CD4-positive, alpha-beta T cell (primary cell): ENCODE data around the gene CDKN2B-AS1. TPM values are rescaled to one million over a fixed set of nuclear protein-coding genes. Genes with fewer than 3 reads are reported as not detected.

Experiments used
- ATAC-seq: fragments of 200-7000 bp; cut with Tn5 transposase; one replicate; pipeline ENCODE4 v1.10.0; 2022; ENCODE audit warnings: mild to moderate bottlenecking; ENCODE audit not compliant: poor library complexity
- CTCF ChIA-PET: fragments of 350-600 bp; sonication (Branson Sonifier 250); formaldehyde crosslinking; loops from one replicate; lab custom pipeline; 2021; ENCODE audit warnings: antibody characterized with exemption, inconsistent platforms; lab: Charles Lee
- POLR2A ChIA-PET: fragments of 350-600 bp; sonication (Branson Sonifier 250); formaldehyde crosslinking; loops from one replicate; lab custom pipeline; 2021; ENCODE audit warnings: antibody characterized with exemption, inconsistent platforms; lab: Charles Lee
- DNase-seq, 14 experiments: peaks; one replicate each; pipeline ENCODE4 v3.0.0-alpha.2; 2013 to 2020; ENCODE audit warnings: mixed read lengths in 2 of 14
- H3K27ac ChIP-seq, 2 donors: one replicate each; pipeline versions ENCODE4 v1.5.1 to v1.7.0; 2013; ENCODE audit warnings: low read length in 2 of 2, low read depth in 1 of 2, mild to moderate bottlenecking in 1 of 2
- H3K27me3 ChIP-seq, 2 experiments: 1 replicate in 1 of 2; 2 replicates in 1 of 2; pipeline versions ENCODE4 v1.6.1 to v1.7.0; 2013; ENCODE audit warnings: low read length in 2 of 2, control low read depth in 1 of 2, mild to moderate bottlenecking in 1 of 2, moderate library complexity in 1 of 2; ENCODE audit not compliant: insufficient read depth in 2 of 2, control insufficient read depth in 1 of 2
- H3K36me3 ChIP-seq: one replicate; pipeline ENCODE4 v1.6.1; 2013; ENCODE audit warnings: low read length, control low read depth; ENCODE audit not compliant: insufficient read depth
- H3K4me1 ChIP-seq: one replicate; pipeline ENCODE4 v1.6.1; 2013; ENCODE audit warnings: low read length, control low read depth; ENCODE audit not compliant: insufficient read depth
- H3K4me3 ChIP-seq: one replicate; pipeline ENCODE4 v1.5.1; 2013; ENCODE audit warnings: mild to moderate bottlenecking, low read length, moderate library complexity
- H3K9me3 ChIP-seq, 2 experiments: 1 replicate in 1 of 2; 2 replicates in 1 of 2; pipeline versions ENCODE4 v1.6.1 to v1.7.0; 2013; ENCODE audit warnings: low read length in 2 of 2, mild to moderate bottlenecking in 2 of 2, control low read depth in 1 of 2, moderate library complexity in 1 of 2; ENCODE audit not compliant: control insufficient read depth in 1 of 2, insufficient read depth in 1 of 2
- H3K27ac Mint-ChIP-seq: one replicate; pipeline ENCODE4 v1.8.0; 2020; ENCODE audit warnings: mixed read lengths
- H3K27me3 Mint-ChIP-seq: one replicate; pipeline ENCODE4 v1.8.0; 2021; ENCODE audit warnings: mixed read lengths
- H3K36me3 Mint-ChIP-seq: one replicate; pipeline ENCODE4 v1.8.0; 2021; ENCODE audit warnings: low read depth, mixed read lengths
- H3K4me1 Mint-ChIP-seq: one replicate; pipeline ENCODE4 v1.8.0; 2021; ENCODE audit warnings: low read depth, mixed read lengths
- H3K4me3 Mint-ChIP-seq: one replicate; pipeline ENCODE4 v1.8.0; 2020; ENCODE audit warnings: mild to moderate bottlenecking, mixed read lengths
- H3K9me3 Mint-ChIP-seq: one replicate; pipeline ENCODE4 v1.8.0; 2020; ENCODE audit warnings: mixed read lengths
- CTCF ChIP-seq: fragments of 200-600 bp; IDR thresholded peaks from one replicate; pipeline ENCODE4 v1.8.0; 2022; ENCODE audit warnings: antibody characterized with exemption, mild to moderate bottlenecking
- intact Hi-C, 2 experiments: fragments of 100-400 bp; cut with DNase I in 1 of 2; cut with micrococcal nuclease in 1 of 2; formaldehyde crosslinking; loops; one replicate each; pipeline versions ENCODE4 v1.15.1 to v1.9.0; 2023 to 2025; cut with DNase I, micrococcal nuclease
- total RNA-seq, 174 experiments: library from RNA in 2 of 174; stranded (reverse) in 2 of 174; gene quantifications; one replicate each; pipeline ENCODE4 v1.2.3 and lab custom pipeline; 2021 to 2026

CDKN2B-AS1 gene
- total RNA-seq, 2 experiments from 2014 or later = 0.25 to 0.30 TPM

- Histone ChIP-seq H3K9me3 (no peaks in the 10 kb centered on the region), H3K36me3 (no peaks in the 10 kb centered on the region), H3K4me1 (peaks cover 24% of the 10 kb centered on the region), H3K4me3 (no peak overlapping the region), H3K27me3 (peaks cover 0 to 7% of the 10 kb centered on the region in 2 experiments), H3K27ac (no peak overlapping the region)
- ChIA-PET CTCF (interaction anchor here (1.4 kb wide), 1 partner anchor 28 kb away, joined by 3 read pairs; no protein-coding TSS in a partner anchor), POLR2A (no interaction called here)
- intact Hi-C loops = no loop called here
- ATAC-seq (peak; percentile 39), DNase-seq (peak in 9 of 14 experiments; percentile 0 to 73 (median 21))
- Mint-ChIP-seq H3K9me3 (no peaks in the 10 kb centered on the region), H3K27me3 (peaks cover 38% of the 10 kb centered on the region), H3K4me1 (peaks cover 9% of the 10 kb centered on the region), H3K27ac (no peak overlapping the region), H3K4me3 (no peak overlapping the region), H3K36me3 (no peaks in the 10 kb centered on the region)
- no peak for TF ChIP-seq CTCF
These were observed 85.3 kb downstream of the CDKN2B-AS1 start for GRCh38 chr9:22079873-22080341.

- DNase-seq (no peak), ATAC-seq (no peak)
- CTCF ChIA-PET = interaction anchor here (1.0 kb wide), 1 partner anchor 35 kb away, joined by 4 read pairs; no protein-coding TSS in a partner anchor
- Histone ChIP-seq H3K27ac (no peak overlapping the region), H3K36me3 (no peaks in the 10 kb centered on the region), H3K27me3 (peaks cover 0 to 7% of the 10 kb centered on the region in 2 experiments), H3K9me3 (peaks cover 0 to 5% of the 10 kb centered on the region in 2 experiments), H3K4me1 (peaks cover 10% of the 10 kb centered on the region), H3K4me3 (no peak overlapping the region)
- POLR2A ChIA-PET = no interaction called here
- Mint-ChIP-seq H3K4me1 (peaks cover 7% of the 10 kb centered on the region), H3K4me3 (no peak overlapping the region), H3K36me3 (no peaks in the 10 kb centered on the region), H3K27me3 (peaks cover 33% of the 10 kb centered on the region), H3K27ac (no peak overlapping the region), H3K9me3 (no peaks in the 10 kb centered on the region)
- intact Hi-C loops = no loop called here
- no peak for TF ChIP-seq CTCF
These were observed 89.9 kb downstream of the CDKN2B-AS1 start for GRCh38 chr9:22084336-22085035.

- ChIA-PET CTCF (no interaction called here), POLR2A (no interaction called here)
- Mint-ChIP-seq H3K27me3 (peaks cover 20% of the 10 kb centered on the region), H3K4me1 (no peaks in the 10 kb centered on the region), H3K36me3 (no peaks in the 10 kb centered on the region), H3K9me3 (peaks cover 2% of the 10 kb centered on the region), H3K4me3 (no peak overlapping the region), H3K27ac (no peak overlapping the region)
- ATAC-seq (no peak), DNase-seq (no peak)
- Histone ChIP-seq H3K9me3 (peaks cover 0 to 5% of the 10 kb centered on the region in 2 experiments), H3K4me3 (no peak overlapping the region), H3K36me3 (no peaks in the 10 kb centered on the region), H3K27me3 (peaks cover 0 to 3% of the 10 kb centered on the region in 2 experiments), H3K4me1 (no peaks in the 10 kb centered on the region), H3K27ac (no peak overlapping the region)
- TF ChIP-seq CTCF = no peak
- intact Hi-C loops = no loop called here
These were observed 93.6 kb downstream of the CDKN2B-AS1 start for GRCh38 chr9:22088053-22088716.
